GM19023 (cell line): ENCODE measurements around the gene PCBP2.
A peak's percentile ranks its signal among the peaks of the same experiment; 100 is the strongest.
"Not testable (repeated sequence)": the region's sequence is repeated elsewhere in the genome, so short reads cannot be mapped to it uniquely, and the experiment has no call there.

Source experiments
- ATAC-seq: cut with Tn5 transposase; IDR thresholded peaks from one replicate; pipeline ENCODE4 v1.9.1; 2021; ENCODE audit warnings: mild to moderate bottlenecking, moderate library complexity; ENCODE audit not compliant: unreplicated experiment

PCBP2 gene

DNA sequence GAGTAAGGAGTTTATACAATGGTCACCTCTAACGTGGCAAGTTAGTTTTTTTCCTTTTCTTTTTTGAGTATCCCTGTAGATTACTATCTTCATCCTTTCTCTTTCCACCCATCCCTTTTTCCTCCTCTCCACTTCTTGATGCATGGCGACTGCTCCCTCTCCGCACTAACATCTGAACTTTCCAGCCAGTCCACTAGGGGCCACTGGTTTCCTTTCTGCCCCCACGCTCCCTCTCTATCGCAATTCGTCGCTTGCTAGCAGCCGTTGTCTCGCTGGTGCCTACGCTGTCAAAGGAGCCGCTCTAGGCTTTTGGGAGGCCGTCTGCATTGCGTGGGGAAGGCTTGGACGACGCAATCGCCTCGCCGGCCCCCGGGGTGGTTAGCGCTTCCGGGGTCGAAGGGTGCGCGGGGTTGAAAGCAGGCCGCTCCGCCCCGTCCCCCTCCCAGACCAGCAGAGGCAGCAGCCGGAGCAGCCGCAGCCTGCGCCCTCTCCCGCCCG, at the start of gene PCBP2:
PCBP2 (plus strand) TSS at position 442 of the 498 bp plus-strand sequence. CDS start 2,699 bp downstream, outside the sequence.
- peak; percentile 95 for ATAC-seq

DNA sequence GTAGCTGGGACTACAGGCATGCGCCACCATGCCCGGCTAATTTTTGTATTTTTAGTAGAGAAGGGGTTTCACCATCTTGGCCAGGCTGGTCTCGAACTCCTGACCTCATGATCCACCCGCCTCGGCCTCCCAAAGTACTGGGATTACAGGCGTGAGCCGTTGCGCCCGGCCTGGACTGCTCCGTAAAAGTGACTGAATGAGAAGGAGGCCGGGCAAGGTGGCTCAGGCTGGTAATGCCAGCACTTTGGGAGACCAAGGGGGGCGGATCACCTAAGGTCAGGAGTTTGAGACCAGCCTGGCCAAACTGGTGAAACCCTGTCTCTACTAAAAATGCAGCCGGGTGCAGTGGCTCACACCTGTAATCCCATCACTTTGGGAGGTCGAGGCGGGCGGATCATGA, 49.6 kb upstream of the PCBP2 start:
- ATAC-seq: not testable (repeated sequence)

DNA sequence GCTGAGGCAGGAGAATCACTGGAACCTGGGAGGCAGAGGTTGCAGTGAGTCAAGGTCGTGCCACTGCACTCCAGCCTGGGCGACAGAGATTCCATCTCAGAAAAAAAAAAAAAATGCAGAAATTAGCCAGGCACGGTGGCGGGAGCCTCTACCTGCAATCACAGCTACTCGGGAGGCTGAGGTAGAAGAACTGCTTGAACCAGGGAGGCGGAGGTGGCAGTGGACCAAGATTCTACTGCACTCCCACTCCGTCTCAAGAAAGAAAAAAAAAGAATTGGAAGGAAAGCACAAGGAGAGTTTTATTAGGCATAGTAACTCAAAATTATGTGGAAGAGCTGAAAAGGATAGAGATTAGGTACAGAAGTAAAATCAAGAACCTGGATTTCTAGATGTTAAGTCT, 49.0 kb upstream of the PCBP2 start:
- no peak for ATAC-seq

DNA sequence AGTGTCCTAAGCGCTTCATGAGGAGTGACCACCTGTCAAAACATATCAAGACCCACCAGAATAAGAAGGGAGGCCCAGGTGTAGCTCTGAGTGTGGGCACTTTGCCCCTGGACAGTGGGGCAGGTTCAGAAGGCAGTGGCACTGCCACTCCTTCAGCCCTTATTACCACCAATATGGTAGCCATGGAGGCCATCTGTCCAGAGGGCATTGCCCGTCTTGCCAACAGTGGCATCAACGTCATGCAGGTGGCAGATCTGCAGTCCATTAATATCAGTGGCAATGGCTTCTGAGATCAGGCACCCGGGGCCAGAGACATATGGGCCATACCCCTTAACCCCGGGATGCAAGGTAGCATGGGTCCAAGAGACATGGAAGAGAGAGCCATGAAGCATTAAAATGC, 41.0 kb upstream of the PCBP2 start:
- ATAC-seq: no peak

DNA sequence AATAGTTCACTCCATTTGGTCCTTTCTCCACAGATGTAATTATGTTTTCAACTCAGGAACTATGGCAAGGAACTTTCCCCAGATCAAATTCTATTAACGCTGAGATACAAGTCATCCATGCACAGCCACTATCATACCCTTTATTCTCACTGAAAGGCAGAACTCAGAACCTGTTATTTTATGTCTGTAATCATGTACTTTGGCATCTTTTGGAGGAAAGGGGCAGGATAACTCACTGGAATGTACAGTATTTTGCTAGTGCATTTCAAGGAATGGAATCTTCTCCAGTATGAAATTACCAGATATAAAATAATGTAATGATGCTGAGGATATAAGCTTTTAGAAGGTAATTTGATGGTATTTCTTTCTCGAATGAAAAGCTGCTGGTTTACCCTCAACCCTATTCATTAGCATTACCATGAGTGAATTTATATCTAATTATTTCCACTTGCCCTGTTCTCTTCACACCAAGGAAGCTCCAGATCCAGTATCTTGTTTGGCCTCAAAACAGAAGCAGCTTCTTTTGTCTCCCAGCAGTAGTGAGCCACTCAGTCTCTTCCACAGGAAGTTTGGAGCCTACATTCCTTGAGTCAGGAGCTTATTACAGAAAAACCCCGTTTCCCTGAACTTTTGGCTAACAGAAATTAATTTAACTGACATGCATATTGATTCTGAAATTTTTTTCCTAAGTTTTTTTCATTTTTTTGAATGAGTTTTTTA, 38.3 kb upstream of the PCBP2 start:
- no peak for ATAC-seq

DNA sequence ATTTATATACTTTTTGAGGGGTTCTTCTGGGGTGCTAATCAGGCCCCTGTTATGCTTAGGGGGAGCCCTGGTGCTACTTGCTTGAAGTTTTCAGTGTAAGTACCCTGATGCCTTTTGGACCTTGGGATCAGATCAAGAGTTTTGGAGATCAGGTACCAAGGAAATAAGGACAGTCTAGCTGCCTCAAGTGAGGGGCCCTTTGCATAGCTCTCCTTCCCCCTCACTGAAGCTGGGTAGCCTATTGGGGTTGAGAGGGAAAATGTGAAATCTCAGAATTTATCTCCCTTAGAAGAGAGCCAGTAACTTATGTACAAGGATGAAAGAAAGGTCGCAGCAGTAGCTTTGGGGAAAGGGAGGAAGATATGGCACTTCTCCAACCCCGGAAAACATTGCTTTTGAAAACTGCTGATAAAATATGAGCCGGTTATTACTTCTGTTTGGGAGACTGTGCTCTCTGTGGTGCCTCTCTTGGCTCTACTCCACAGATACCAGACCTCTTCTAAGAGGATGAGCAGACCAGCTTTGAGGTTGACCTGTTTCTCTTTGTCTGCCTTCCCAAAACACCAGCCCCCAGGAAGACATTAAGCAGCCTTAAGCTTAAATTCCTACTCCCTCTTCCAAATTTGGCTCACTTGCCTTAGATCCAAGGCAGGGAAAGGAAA, 37.0 kb upstream of the PCBP2 start:
- ATAC-seq: no peak

DNA sequence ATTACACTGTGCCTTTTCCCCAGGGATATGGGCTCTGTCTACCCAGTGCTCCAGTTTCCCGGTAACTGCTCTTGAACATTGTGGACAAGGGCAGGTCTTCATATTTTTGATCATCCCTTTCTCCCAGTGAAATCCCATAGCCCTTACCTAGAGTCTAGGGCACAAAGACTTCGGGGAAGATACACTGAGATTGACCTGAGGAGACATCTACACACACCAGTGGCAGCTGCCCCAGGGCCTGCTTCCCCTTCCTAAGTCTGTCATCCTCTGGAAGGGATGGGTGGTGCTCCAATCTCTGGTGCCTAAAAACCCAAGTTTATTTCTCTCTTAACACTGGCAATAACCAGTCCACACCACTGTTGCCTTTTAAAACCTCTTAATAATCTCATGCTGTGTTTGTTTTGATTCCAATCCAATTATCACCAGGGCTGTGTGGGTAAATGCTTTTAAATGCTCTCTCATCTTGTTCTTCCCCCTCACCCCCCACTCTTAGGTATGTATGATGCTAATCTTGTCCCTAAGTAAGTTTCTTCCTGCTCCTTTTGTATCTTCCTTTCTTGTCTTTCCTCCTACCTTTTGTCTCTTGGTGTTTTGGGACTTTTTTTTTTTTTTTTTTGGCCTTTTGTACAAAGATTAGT, 36.0 kb upstream of the PCBP2 start:
- ATAC-seq: not testable (repeated sequence)

DNA sequence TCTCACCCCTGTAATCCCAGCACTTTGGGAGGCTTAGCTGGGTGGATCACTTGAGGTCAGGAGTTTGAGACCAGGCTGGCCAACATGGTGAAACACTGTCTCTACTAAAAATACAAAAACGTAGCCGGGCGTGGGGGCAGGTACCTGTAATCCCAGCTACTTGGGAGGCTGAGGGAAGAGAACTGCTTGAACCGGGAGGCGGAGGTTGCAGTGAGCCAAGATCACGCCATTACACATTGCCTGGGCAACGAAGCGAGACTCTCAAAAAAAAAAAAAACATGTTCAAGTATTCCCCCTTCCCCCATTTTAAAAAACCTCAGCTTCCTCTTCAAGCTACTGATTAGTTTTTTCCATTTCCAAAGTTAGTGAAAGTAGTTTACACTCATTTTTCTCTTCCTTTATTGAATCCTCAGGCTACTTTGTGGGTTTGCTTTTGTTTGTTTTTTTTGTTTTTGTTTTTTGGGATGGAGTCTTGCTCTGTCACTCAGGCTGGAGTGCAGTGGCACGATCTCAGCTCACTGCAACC, 34.5 kb upstream of the PCBP2 start:
- ATAC-seq: not testable (repeated sequence)

DNA sequence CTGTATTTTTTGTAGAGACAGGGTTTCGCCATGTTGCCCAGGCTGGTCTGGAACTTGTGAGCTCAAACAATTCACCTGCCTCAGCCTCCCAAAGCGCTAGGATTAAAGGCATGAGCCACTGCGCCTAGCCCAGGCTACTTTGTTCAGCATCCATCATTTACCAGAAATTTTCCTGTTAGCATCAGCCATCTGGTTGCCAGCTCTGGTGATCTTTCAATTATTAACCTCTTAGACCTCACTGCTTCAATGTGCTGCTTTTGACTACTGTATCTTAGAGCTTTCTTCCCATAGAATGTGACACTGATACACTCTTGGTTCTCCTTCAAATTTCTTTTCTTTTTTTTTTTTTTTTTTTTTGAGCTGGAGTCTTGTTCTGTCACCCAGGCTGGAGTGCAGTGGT, 33.7 kb upstream of the PCBP2 start:
- ATAC-seq: no peak

DNA sequence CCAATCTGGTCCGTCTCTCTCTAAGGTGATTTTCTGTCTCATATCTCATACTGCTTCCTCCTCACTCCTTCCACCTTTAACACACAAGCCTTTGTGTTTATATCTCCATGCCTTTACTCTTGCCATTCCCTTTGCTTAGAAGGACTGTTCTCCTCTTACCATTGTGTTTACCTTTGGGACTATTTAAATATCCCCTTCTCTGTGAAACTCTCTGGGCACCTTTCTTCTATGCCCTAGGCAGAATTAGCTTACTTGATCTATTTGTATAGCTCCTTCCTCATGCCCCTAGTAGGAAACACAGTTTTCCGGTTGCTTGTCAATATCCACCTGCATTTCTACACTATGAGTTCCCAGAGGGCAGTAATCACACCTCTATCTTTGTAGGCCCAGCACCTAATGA, 32.1 kb upstream of the PCBP2 start:
- no peak for ATAC-seq

DNA sequence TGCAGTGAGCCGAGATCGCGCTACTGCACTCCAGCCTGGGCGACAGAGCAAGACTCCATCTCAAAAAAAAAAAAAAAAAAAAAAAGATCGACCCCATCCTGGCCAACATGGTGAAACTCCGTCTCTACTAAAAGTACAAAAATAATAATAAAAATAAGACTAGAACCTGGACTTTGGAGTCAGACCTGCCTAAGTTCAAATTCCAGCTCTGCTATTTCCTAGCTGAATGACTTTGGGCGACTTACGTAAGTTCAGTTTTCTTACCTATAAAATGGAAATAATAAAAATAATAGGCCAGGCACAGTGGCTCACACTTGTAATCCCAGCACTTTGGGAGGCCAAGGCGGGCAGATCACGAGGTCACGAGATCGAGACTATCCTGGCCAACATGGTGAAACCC, 29.7 kb upstream of the PCBP2 start:
- not testable (repeated sequence) for ATAC-seq

DNA sequence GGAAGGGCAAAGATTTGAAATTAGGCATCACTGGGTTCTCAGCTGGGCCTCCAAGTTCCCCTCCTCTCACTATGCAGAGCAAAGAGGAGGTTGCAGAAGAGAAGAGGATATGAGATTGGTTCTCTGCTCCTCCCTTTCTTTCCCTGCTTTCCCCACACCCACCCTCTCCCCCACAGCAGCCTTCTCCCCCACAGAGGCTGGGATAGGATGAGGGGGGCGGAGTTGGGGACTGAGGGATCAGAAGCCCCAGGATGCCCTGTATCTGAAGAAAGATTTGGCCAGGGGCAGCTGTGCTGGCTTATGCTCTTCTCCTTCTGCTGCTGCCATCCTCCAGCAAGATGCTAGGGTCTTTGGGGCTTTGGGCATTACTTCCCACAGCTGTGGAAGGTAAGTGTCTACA, 28.3 kb upstream of the PCBP2 start, which contains the start of gene AMHR2:
AMHR2 (plus strand) TSS at position 259 of the 400 bp plus-strand sequence; CDS start at position 339, 80 bp downstream.
- no peak for ATAC-seq

DNA sequence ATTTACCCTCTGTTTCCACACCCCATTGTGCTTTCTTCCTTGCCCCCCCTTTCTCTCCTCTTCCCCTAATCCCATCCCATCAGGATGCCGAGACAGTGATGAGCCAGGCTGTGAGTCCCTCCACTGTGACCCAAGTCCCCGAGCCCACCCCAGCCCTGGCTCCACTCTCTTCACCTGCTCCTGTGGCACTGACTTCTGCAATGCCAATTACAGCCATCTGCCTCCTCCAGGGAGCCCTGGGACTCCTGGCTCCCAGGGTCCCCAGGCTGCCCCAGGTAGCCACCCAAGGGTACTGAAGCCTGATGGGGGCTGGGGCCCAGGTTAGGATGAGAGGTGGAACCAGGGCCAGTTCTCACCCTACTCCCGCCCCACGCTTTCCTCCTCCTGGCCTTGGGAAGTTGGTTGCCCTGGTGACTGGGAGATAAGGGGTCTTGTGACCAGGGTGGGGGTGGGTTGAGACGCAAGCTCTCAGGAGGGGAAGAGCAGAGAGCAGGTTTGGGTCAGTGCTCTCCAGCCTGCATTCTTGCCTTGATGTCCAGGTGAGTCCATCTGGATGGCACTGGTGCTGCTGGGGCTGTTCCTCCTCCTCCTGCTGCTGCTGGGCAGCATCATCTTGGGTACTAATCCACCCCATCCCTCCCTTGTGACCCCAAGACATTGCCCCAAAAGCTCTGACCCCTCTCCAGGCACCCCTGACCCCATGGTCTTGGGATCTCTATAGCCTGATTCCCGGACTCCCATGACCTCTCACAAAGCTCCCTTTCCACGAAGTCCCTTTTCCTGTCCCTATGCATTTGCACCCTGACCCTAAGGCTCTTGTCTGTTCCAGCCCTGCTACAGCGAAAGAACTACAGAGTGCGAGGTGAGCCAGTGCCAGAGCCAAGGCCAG, 27.0 kb upstream of the PCBP2 start:
- ATAC-seq: no peak

DNA sequence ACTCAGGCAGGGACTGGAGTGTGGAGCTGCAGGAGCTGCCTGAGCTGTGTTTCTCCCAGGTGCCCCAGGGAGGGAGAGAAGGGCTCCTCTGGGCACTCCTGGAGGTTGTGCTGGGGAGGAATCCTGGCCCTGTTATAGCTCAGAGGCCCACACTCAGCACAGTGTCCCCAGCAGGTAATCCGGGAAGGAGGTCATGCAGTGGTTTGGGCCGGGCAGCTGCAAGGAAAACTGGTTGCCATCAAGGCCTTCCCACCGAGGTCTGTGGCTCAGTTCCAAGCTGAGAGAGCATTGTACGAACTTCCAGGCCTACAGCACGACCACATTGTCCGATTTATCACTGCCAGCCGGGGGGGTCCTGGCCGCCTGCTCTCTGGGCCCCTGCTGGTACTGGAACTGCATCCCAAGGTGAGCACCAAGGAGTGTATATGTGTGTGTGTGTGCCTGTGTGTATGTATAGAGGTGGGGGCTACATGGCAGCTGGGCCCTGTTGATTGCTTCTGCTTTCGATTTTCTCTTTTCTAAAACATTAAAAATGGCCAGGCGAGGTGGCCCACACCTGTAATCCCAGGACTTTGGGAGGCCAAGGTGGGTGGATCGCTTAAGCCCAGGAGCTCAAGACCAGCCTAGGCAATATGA, 26.3 kb upstream of the PCBP2 start:
- ATAC-seq: no peak

DNA sequence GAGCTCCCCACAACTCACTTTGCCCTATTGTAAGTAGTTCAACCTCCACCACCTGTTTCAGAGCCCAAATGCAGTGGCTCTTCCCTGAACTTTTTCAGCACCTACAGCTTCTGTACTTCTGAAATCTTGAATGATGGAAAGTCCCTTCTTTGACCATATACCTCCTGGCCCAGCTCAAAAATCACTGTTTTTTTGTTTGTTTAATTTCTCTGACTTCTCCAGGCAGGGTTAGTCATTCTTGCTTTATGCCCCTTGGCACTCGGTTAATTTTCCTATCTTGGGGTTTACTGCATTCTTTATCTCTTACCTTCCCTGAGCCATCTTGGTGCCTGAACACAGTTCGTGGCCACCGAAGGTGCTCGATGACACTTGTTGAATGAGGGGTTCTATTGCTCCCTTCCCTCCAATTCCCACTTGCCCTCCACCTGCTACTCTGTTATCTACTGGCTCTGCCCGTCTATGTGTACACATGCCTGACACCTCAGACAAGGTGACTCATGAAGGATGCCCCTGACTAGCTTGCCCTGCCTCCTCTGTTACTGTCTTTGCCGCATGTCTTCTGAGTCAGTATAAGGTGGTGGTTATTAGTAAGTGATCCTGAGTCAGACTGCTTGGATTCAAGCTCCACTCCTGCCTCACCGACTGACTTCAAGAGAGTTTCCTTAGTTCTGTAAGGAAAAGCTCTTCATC, 23.9 kb upstream of the PCBP2 start:
- no peak for ATAC-seq

DNA sequence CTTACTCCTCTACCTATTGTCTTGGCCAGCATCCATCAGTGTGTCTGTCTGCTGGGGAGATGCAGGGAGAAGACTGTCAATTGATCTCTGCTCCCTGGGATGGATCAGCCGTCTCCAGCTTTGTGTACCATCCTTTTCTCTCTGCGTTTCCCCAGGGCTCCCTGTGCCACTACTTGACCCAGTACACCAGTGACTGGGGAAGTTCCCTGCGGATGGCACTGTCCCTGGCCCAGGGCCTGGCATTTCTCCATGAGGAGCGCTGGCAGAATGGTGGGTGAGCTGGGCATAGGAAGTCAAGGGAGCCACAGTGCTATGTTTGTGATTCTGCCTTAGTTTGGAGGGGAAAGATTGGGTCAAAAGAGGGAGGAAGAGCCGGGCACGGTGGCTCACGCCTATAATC, 23.2 kb upstream of the PCBP2 start:
- ATAC-seq: no peak

DNA sequence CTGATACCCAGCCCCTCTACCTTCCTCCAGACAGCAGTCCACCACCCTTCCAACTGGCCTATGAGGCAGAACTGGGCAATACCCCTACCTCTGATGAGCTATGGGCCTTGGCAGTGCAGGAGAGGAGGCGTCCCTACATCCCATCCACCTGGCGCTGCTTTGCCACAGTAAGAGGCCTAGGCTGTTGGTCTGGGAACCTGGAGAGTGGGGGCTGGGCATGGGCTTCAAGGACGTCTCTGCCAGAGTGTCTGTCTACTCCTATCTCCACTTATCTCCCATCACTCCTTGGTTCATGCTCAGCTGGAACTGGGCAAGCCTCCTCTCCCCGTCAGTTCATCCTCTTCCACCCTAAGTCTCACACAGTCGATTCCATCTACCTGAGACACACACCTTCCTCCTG, 21.8 kb upstream of the PCBP2 start:
- ATAC-seq: no peak

DNA sequence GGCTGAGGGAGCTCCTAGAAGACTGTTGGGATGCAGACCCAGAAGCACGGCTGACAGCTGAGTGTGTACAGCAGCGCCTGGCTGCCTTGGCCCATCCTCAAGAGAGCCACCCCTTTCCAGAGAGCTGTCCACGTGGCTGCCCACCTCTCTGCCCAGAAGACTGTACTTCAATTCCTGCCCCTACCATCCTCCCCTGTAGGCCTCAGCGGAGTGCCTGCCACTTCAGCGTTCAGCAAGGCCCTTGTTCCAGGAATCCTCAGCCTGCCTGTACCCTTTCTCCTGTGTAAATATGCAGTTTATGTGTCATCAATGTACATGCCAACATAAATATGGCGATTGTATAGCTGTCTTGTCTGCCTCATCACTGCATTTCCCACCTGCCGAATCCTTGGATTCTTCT, 20.7 kb upstream of the PCBP2 start:
- no peak for ATAC-seq

DNA sequence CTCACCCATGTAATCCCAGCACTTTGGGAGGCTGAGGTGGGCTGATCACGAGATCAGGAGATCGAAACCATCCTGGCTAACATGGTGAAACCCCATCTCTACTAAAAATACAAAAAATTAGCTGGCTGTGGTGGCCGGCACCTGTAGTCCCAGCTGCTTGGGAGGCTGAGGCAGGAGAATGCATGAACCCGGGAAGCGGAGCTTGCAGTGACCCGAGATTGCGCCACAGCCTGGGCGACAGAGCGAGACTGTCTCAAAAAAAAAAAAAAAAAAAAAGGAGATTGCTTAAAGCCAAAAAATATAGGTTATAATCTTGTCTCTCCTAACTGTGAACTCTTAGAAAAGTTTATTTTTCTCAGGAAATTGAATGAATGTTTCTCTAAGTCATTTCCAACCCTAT, 16.6 kb upstream of the PCBP2 start:
- not testable (repeated sequence) for ATAC-seq
